Mesenchymal stem cell (in vitro differentiated cells and primary cell): Measurements from ENCODE around the gene PRSS27.

Source experiments
- DNase-seq: peaks from one replicate; pipeline ENCODE4 v3.0.0-alpha.2; 2013
- H2AFZ ChIP-seq: one replicate; pipeline ENCODE4 v1.6.1; 2013; ENCODE audit warnings: low read depth, mild to moderate bottlenecking, control low read depth, inconsistent platforms, low read length, moderate library complexity
- H2AK5ac ChIP-seq: 2 replicates; pipeline ENCODE4 v1.6.1; 2013; ENCODE audit warnings: low read length, moderate library complexity, mild to moderate bottlenecking, inconsistent platforms; ENCODE audit not compliant: severe bottlenecking
- H2BK120ac ChIP-seq: one replicate; pipeline ENCODE4 v1.6.1; 2013; ENCODE audit warnings: low read depth, mild to moderate bottlenecking, inconsistent platforms, low read length, moderate library complexity
- H2BK12ac ChIP-seq, 2 experiments: one replicate each; pipeline ENCODE4 v1.6.1; 2013; ENCODE audit warnings: inconsistent platforms in 2 of 2, low read length in 2 of 2, mild to moderate bottlenecking in 2 of 2, moderate library complexity in 2 of 2, control low read depth in 1 of 2
- H2BK15ac ChIP-seq: one replicate; pipeline ENCODE4 v1.6.1; 2013; ENCODE audit warnings: mild to moderate bottlenecking, low read depth, inconsistent platforms; ENCODE audit not compliant: poor library complexity, severe bottlenecking
- H2BK5ac ChIP-seq: 2 replicates; pipeline ENCODE4 v1.6.1; 2013; ENCODE audit warnings: low read depth, mild to moderate bottlenecking, low read length, control low read depth, inconsistent platforms; ENCODE audit not compliant: poor library complexity, severe bottlenecking
- H3K14ac ChIP-seq, 2 experiments: one replicate each; pipeline ENCODE4 v1.6.1; 2013; ENCODE audit warnings: inconsistent platforms in 2 of 2, low read length in 2 of 2, control low read depth in 1 of 2, mild to moderate bottlenecking in 1 of 2, moderate library complexity in 1 of 2
- H3K18ac ChIP-seq, 2 experiments: one replicate each; pipeline ENCODE4 v1.6.1; 2013; ENCODE audit warnings: inconsistent platforms in 2 of 2, low read length in 2 of 2, control low read depth in 1 of 2, low read depth in 1 of 2, mild to moderate bottlenecking in 1 of 2
- H3K23ac ChIP-seq, 2 experiments: one replicate each; pipeline ENCODE4 v1.6.1; 2013; ENCODE audit warnings: inconsistent platforms in 2 of 2, low read length in 2 of 2, mild to moderate bottlenecking in 2 of 2, moderate library complexity in 2 of 2, control low read depth in 1 of 2
- H3K27ac ChIP-seq: 2 replicates; pipeline ENCODE4 v1.5.1; 2013; ENCODE audit warnings: mild to moderate bottlenecking, moderate library complexity, low read length, control low read depth, inconsistent platforms; ENCODE audit not compliant: poor library complexity, severe bottlenecking
- H3K27me3 ChIP-seq, 2 experiments: 2 replicates each; pipeline versions ENCODE4 v1.6.1 to v1.7.0; 2013; ENCODE audit warnings: low read length in 2 of 2, mild to moderate bottlenecking in 2 of 2, moderate library complexity in 2 of 2, control low read depth in 1 of 2, inconsistent platforms in 1 of 2; ENCODE audit not compliant: control insufficient read depth in 1 of 2, insufficient read depth in 1 of 2
- H3K36me3 ChIP-seq, 2 experiments: 2 replicates each; pipeline versions ENCODE4 v1.6.1 to v1.7.0; 2013; ENCODE audit warnings: low read length in 2 of 2, control low read depth in 1 of 2, inconsistent platforms in 1 of 2, low read depth in 1 of 2, mild to moderate bottlenecking in 1 of 2; ENCODE audit not compliant: insufficient read depth in 2 of 2, control insufficient read depth in 1 of 2
- H3K4ac ChIP-seq, 2 experiments: one replicate each; pipeline ENCODE4 v1.6.1; 2013; ENCODE audit warnings: inconsistent platforms in 2 of 2, low read length in 2 of 2, mild to moderate bottlenecking in 2 of 2, moderate library complexity in 2 of 2, control low read depth in 1 of 2, low read depth in 1 of 2
- H3K4me1 ChIP-seq: 2 replicates; pipeline ENCODE4 v1.6.1; 2013; ENCODE audit warnings: low read depth, low read length, control low read depth; ENCODE audit not compliant: control insufficient read depth, insufficient read depth
- H3K4me2 ChIP-seq: 2 replicates; pipeline ENCODE4 v1.6.1; 2013; ENCODE audit warnings: low read length, mild to moderate bottlenecking, inconsistent platforms; ENCODE audit not compliant: poor library complexity, severe bottlenecking
- H3K4me3 ChIP-seq, 2 experiments: 2 replicates each; pipeline versions ENCODE4 v1.5.1 to v1.7.0; 2013; ENCODE audit warnings: low read length in 2 of 2, mild to moderate bottlenecking in 2 of 2, control low read depth in 1 of 2, low read depth in 1 of 2; ENCODE audit not compliant: insufficient read depth in 1 of 2
- H3K79me1 ChIP-seq: replicated peaks from 2 replicates; pipeline ENCODE4 v1.6.1; 2013; ENCODE audit warnings: mild to moderate bottlenecking, control low read depth, low read length, inconsistent platforms; ENCODE audit not compliant: poor library complexity, severe bottlenecking
- H3K9ac ChIP-seq: 2 replicates; pipeline ENCODE4 v1.7.0; 2013; ENCODE audit warnings: mild to moderate bottlenecking, low read length, moderate library complexity
- H3K9me3 ChIP-seq: 2 replicates; pipeline ENCODE4 v1.7.0; 2013; ENCODE audit warnings: mild to moderate bottlenecking, low read length; ENCODE audit not compliant: control insufficient read depth
- H4K8ac ChIP-seq: one replicate; pipeline ENCODE4 v1.6.1; 2013; ENCODE audit warnings: inconsistent platforms, mild to moderate bottlenecking, low read length, moderate library complexity
- H4K91ac ChIP-seq: one replicate; pipeline ENCODE4 v1.6.1; 2013; ENCODE audit warnings: mild to moderate bottlenecking, low read length, inconsistent platforms
- WGBS: methylation state at CpG from one replicate; pipeline ENCODE4 v1.1.7; 2013; ENCODE audit warnings: mixed read lengths; 5-methylcytosine and 5-hydroxymethylcytosine counted together

PRSS27 gene

GRCh38 chr16:2715966-2716885, 3.8 kb downstream of the PRSS27 start:
- Histone ChIP-seq H3K4me1 (peaks cover 20% of the 10 kb centered on the region), H3K4me2 (no peak overlapping the region), H3K36me3 (no peaks in the 10 kb centered on the region), H2AK5ac (no peak overlapping the region), H3K9me3 (no peaks in the 10 kb centered on the region), H2BK5ac (no peak overlapping the region), H3K79me1 (no peaks in the 10 kb centered on the region), H2BK15ac (no peak overlapping the region), H3K9ac (no peak overlapping the region), H3K14ac (no peak overlapping the region), H2AFZ (no peak overlapping the region), H3K27ac (no peak overlapping the region), H3K18ac (no peak overlapping the region), H4K8ac (no peak overlapping the region), H3K23ac (no peak overlapping the region), H2BK120ac (no peak overlapping the region), H3K27me3 (peaks cover 0 to 3% of the 10 kb centered on the region in 2 experiments), H3K4me3 (no peak overlapping the region), H3K4ac (no peak overlapping the region), H2BK12ac (no peak overlapping the region), H4K91ac (no peak overlapping the region)
- WGBS: 81% methylated on average over 17 of the region's 17 CpGs
- no peak for DNase-seq

DNA sequence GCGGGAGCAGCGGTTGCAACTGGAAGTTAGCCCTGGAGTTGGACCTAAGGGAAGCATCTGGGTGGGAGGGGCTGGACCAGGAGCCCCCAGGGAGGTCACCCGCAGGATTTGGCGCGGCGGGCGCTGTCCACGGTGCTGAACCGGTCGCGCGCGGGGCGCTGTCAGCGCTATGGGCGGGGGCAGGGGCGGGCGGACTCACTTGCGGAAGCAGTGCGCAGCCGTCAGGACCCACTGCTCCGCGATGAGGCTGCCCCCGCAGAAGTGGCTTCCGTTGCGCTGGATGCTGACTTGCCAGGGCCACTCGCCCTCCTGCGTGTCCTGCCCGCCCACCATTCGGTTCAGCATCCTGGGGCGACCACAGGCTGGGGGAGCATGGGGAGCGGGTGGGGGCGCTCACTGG, 4.5 kb downstream of the PRSS27 start:
- no peak overlapping the region for H3K9ac ChIP-seq
- no peak overlapping the region for H3K4ac ChIP-seq
- no peak overlapping the region for H2BK5ac ChIP-seq
- H3K79me1 ChIP-seq: no peaks in the 10 kb centered on the region
- no peak overlapping the region for H2BK12ac ChIP-seq
- peaks cover 0 to 4% of the 10 kb centered on the region in 2 experiments for H3K36me3 ChIP-seq
- WGBS: 7% methylated on average over 29 of the region's 33 CpGs
- peak; percentile 51 for DNase-seq
- no peaks in the 10 kb centered on the region for H3K9me3 ChIP-seq
- H3K27ac ChIP-seq: no peak overlapping the region
- no peak overlapping the region for H2AFZ ChIP-seq
- no peak overlapping the region for H3K23ac ChIP-seq
- H4K91ac ChIP-seq: no peak overlapping the region
- peaks cover 18% of the 10 kb centered on the region for H3K4me1 ChIP-seq
- H3K4me3 ChIP-seq: no peak overlapping the region
- H3K14ac ChIP-seq: no peak overlapping the region
- no peak overlapping the region for H3K18ac ChIP-seq
- H2AK5ac ChIP-seq: no peak overlapping the region
- peak overlapping the region; percentile 20 for H3K4me2 ChIP-seq
- H2BK120ac ChIP-seq: no peak overlapping the region
- H4K8ac ChIP-seq: no peak overlapping the region
- no peak overlapping the region for H2BK15ac ChIP-seq
- peaks cover 0 to 3% of the 10 kb centered on the region in 2 experiments for H3K27me3 ChIP-seq

GRCh38 chr16:2715064-2715463, 5.0 kb downstream of the PRSS27 start:
- no peaks in the 10 kb centered on the region for H3K9me3 ChIP-seq
- H2BK120ac ChIP-seq: no peak overlapping the region
- peaks cover 0 to 9% of the 10 kb centered on the region in 2 experiments for H3K36me3 ChIP-seq
- H3K4ac ChIP-seq: no peak overlapping the region
- H4K8ac ChIP-seq: no peak overlapping the region
- H3K4me2 ChIP-seq: no peak overlapping the region
- H3K27me3 ChIP-seq: peaks cover 0 to 3% of the 10 kb centered on the region in 2 experiments
- H3K23ac ChIP-seq: no peak overlapping the region
- peaks cover 15% of the 10 kb centered on the region for H3K4me1 ChIP-seq
- no peak overlapping the region for H3K9ac ChIP-seq
- no peak overlapping the region for H2BK15ac ChIP-seq
- no peak overlapping the region for H2BK12ac ChIP-seq
- H3K18ac ChIP-seq: no peak overlapping the region
- H2BK5ac ChIP-seq: no peak overlapping the region
- H3K27ac ChIP-seq: no peak overlapping the region
- H3K79me1 ChIP-seq: no peaks in the 10 kb centered on the region
- WGBS: 55% methylated on average over 9 of the region's 9 CpGs
- H4K91ac ChIP-seq: no peak overlapping the region
- H3K14ac ChIP-seq: no peak overlapping the region
- DNase-seq: no peak
- no peak overlapping the region for H2AFZ ChIP-seq
- no peak overlapping the region for H3K4me3 ChIP-seq
- no peak overlapping the region for H2AK5ac ChIP-seq

- Histone ChIP-seq H3K18ac (no peak overlapping the region), H2AFZ (no peak overlapping the region), H3K27me3 (peaks cover 0 to 3% of the 10 kb centered on the region in 2 experiments), H3K14ac (no peak overlapping the region), H2BK5ac (no peak overlapping the region), H3K4me2 (no peak overlapping the region), H3K27ac (no peak overlapping the region), H3K4ac (no peak overlapping the region), H3K9ac (no peak overlapping the region), H2BK15ac (no peak overlapping the region), H3K36me3 (peaks cover under 1 to 18% of the 10 kb centered on the region in 2 experiments), H3K4me1 (peaks cover 6% of the 10 kb centered on the region), H2AK5ac (no peak overlapping the region), H3K4me3 (no peak overlapping the region), H3K9me3 (no peaks in the 10 kb centered on the region), H2BK120ac (no peak overlapping the region), H3K23ac (no peak overlapping the region), H4K91ac (no peak overlapping the region), H2BK12ac (no peak overlapping the region), H3K79me1 (peaks cover 5% of the 10 kb centered on the region), H4K8ac (no peak overlapping the region)
- 92% methylated on average over 27 of the region's 28 CpGs for WGBS
- no peak for DNase-seq
Observed at GRCh38 chr16:2713985-2714774, 5.8 kb downstream of the PRSS27 start.
